Measurements from ENCODE around the gene PCNX2. TPM values are rescaled to one million over a fixed set of nuclear protein-coding genes. Genes with fewer than 3 reads are reported as not detected.

PCNX2 gene
- total and polyA plus RNA-seq, 2 of the 13 experiments (the other 11 are each of a cell fraction or from before 2014, with no cell fraction given), result 0.11 to 0.42 TPM

DNA sequence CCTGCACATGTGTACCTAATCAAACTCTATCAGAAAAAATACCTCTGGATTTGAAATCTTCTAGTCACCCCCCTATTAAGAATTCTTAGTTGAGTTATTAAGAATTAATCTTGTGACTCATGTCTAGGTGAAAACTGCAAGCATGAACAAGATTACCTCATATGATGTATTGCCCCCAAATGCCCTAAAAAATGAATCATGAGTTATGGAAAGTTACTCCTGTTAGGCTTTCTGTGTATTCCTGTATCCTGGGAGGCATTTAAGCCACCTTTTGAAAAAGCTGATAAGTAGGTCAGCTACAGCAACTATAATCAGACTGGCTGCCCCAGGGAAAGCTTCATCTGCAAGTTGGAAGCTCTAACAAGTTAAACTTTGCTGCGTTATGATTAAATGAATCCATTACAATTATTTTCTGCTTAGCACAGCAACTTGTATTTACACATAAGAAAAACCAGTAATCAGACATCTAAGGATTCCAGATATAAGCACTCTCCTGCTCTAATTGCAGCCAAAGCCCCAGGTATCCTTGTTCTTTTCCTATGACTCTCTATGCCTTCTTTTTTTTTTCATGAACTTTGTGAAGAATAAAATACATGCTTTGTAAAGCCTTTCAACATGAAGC is 197.5 kb downstream of the PCNX2 start (continued):
- TF ChIP-seq, protein P1, sequence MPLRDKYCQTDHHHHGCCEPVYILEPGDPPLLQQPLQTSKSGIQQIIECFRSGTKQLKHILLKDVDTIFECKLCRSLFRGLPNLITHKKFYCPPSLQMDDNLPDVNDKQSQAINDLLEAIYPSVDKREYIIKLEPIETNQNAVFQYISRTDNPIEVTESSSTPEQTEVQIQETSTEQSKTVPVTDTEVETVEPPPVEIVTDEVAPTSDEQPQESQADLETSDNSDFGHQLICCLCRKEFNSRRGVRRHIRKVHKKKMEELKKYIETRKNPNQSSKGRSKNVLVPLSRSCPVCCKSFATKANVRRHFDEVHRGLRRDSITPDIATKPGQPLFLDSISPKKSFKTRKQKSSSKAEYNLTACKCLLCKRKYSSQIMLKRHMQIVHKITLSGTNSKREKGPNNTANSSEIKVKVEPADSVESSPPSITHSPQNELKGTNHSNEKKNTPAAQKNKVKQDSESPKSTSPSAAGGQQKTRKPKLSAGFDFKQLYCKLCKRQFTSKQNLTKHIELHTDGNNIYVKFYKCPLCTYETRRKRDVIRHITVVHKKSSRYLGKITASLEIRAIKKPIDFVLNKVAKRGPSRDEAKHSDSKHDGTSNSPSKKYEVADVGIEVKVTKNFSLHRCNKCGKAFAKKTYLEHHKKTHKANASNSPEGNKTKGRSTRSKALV (CRISPR knock-in tag; IDR thresholded peaks at IDR 0.05), result no peak
- TF ChIP-seq, protein P2, sequence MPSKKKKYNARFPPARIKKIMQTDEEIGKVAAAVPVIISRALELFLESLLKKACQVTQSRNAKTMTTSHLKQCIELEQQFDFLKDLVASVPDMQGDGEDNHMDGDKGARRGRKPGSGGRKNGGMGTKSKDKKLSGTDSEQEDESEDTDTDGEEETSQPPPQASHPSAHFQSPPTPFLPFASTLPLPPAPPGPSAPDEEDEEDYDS (CRISPR knock-in tag; IDR thresholded peaks at IDR 0.05), result no peak
- peak in 1 of 2 experiments; percentile 66; a peak in 2 of 4 replicates for TF ChIP-seq MAFK (conservative IDR thresholded peaks at IDR 0.05 in 1 of 2, IDR thresholded peaks at IDR 0.05 in 1 of 2; ENCODE audit: low read length in 2 of 2)
- TF ChIP-seq ARNT2 (CRISPR knock-in tag; IDR thresholded peaks at IDR 0.05; ENCODE audit: low read depth), result no peak

DNA sequence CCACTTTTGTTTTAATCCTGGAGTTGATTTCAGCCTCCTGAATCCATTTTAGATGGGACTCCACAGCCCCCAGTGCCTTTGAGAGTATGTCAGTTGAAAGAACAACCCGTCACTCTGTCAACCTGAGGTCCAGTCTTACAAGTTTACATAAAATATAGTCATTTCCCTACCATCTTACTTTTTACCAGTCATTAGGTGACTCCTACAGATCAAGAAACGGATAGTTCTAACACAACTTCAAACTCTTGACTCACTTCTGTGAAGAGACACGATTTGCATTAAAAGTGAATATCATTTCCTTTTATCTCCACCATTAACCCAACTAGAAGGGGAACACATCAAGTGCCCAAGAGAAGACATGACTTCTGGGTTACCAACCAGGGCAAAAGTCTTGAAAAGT is 198.0 kb downstream of the PCNX2 start:
- Histone ChIP-seq H2AFZ (ENCODE audit: low read length) (no peak overlapping the region), H3K4me2 (ENCODE audit: low read depth, low read length) (no peak overlapping the region), H3K4me1 (ENCODE audit: insufficient read depth, low read length) (no peaks in the 10 kb centered on the region), H4K20me1 (ENCODE audit: insufficient read depth, low read length) (no peaks in the 10 kb centered on the region), H3K9me3 (ENCODE audit: low read length) (no peaks in the 10 kb centered on the region), H3K9ac (ENCODE audit: insufficient read depth, low read depth, low read length) (no peak overlapping the region), H3K27ac (ENCODE audit: extremely low read length, insufficient read depth, low read length) (no peak overlapping the region), H3K27me3 (ENCODE audit: control insufficient read depth in 1 of 2, insufficient read depth in 2 of 2, low read length in 2 of 2) (no peaks in the 10 kb centered on the region), H3K4me3 (replicated peaks in 1 of 3; ENCODE audit: insufficient read depth in 1 of 3, low read depth in 2 of 3, low read length in 3 of 3) (no peak overlapping the region), H3K79me2 (ENCODE audit: insufficient read depth, low read length) (no peaks in the 10 kb centered on the region), H3K36me3 (replicated peaks in 1 of 2; ENCODE audit: control insufficient read depth in 1 of 2, insufficient read depth in 2 of 2, low read length in 2 of 2) (no peaks in the 10 kb centered on the region)
- 3% methylated on average over 3 of the region's 3 CpGs for WGBS (ENCODE audit: low lambda C conversion rate)
- DNase-seq (ENCODE audit: low spot score) (no peak), FAIRE-seq (no peak), ATAC-seq (no peak)
- in situ Hi-C loops (cut with HindIII; ENCODE audit: extremely low pct_ligation_motif_present, low pct_unique_long_range_greater_than_20kb), result no loop called here
- BruUV-seq (replicated peaks), result no TSS peak
- CTCF ChIA-PET (ENCODE audit: low intra/inter-chr PET ratio, low total read pairs), result no interaction called here
- POLR2A ChIA-PET, result no interaction called here
- intact Hi-C loops (cut with micrococcal nuclease; ENCODE audit: unreplicated experiment), result no loop called here
- TF ChIP-seq NFYC (CRISPR knock-in tag; IDR thresholded peaks at IDR 0.05) (no peak), ZBED4 (CRISPR knock-in tag; IDR thresholded peaks at IDR 0.05; ENCODE audit: borderline replicate concordance) (no peak), AHR (CRISPR knock-in tag; IDR thresholded peaks at IDR 0.05) (no peak), ZFP36 (IDR thresholded peaks at IDR 0.05; ENCODE audit: borderline replicate concordance, low read depth, low read length, partially characterized antibody) (no peak), MAFG (CRISPR knock-in tag; IDR thresholded peaks at IDR 0.05) (no peak), ZNF138 (CRISPR knock-in tag; IDR thresholded peaks at IDR 0.05; ENCODE audit: low read depth) (no peak), FOXK2 (IDR thresholded peaks at IDR 0.05) (no peak), MXD4 (CRISPR knock-in tag; IDR thresholded peaks at IDR 0.05) (no peak), YEATS2 (CRISPR knock-in tag; IDR thresholded peaks at IDR 0.05; ENCODE audit: borderline replicate concordance) (no peak), PHF8 (CRISPR knock-in tag; IDR thresholded peaks at IDR 0.05) (no peak), ZBTB42 (CRISPR knock-in tag; IDR thresholded peaks at IDR 0.05) (no peak), NCOA1 (CRISPR knock-in tag; IDR thresholded peaks at IDR 0.05) (no peak)
- TF ChIP-seq, protein P3, sequence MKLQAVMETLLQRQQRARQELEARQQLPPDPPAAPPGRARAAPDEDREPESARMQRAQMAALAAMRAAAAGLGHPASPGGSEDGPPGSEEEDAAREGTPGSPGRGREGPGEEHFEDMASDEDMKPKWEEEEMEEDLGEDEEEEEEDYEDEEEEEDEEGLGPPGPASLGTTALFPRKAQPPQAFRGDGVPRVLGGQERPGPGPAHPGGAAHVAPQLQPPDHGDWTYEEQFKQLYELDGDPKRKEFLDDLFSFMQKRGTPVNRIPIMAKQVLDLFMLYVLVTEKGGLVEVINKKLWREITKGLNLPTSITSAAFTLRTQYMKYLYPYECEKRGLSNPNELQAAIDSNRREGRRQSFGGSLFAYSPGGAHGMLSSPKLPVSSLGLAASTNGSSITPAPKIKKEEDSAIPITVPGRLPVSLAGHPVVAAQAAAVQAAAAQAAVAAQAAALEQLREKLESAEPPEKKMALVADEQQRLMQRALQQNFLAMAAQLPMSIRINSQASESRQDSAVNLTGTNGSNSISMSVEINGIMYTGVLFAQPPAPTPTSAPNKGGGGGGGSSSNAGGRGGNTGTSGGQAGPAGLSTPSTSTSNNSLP (IDR thresholded peaks at IDR 0.05; ENCODE audit: low read depth, low read length), result no peak
